GM19468 (cell line): Measurements from ENCODE around the gene ARMC5.
"Not testable (repeated sequence)": the region's sequence is repeated elsewhere in the genome, so short reads cannot be mapped to it uniquely, and the experiment has no call there.

ENCODE experiments used
- ATAC-seq: cut with Tn5 transposase; IDR thresholded peaks from one replicate; pipeline ENCODE4 v1.9.1; 2021; ENCODE audit warnings: mild to moderate bottlenecking, moderate library complexity, moderate number of reproducible peaks; ENCODE audit not compliant: unreplicated experiment; ENCODE audit errors: extremely low read depth

ARMC5 gene

DNA sequence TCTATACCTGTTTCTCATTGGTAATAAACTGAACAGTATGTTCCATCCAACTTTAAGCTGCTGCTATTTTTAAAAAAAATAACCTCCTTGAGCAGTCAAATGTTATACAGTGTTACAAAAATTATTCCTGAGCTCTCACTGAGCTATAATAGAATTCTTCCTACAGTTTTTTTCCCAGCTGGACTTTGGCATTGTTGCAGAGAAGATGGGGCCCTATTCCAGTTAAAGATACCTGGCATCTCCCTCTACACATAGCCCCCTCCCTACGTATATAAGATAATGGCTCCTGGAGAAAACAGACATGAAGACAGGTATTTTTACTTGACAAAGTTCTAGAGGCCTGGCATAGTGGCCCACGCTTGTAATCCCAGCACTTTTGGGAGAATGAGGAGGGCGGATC is 29.5 kb upstream of the ARMC5 start:
- no peak for ATAC-seq

DNA sequence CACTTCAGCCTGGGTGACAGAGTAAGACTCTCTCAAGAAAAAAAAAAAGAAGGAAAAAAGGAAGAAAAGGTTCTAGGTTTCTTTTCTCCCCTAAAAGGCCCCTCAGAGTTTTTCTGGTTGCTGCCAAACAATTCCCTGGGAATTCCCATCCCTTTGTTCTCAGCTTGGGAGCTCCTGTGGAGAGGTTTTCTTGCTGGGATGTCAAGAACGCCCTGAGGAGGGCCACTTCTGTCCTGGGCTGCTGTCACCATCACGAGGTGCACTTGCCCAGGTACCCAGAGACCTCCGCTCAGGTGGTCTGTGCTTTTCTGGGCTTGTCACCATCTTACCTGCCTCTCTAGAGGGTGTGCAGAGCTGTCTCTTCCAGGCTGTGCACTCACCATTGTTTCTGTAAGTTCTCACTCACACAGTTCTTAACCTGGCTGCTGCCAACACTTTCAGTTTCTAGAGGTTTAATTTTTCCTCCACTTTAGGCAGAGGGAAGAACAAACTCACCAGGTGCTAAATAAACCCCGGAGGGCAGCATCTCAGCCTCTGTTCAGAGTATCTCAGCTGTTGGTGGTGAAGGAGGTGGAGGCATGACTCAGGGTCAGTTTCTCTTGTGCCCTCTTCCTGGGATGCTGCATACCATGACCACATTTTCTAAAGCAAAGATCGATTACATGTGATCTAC is 28.8 kb upstream of the ARMC5 start:
- ATAC-seq: no peak

DNA sequence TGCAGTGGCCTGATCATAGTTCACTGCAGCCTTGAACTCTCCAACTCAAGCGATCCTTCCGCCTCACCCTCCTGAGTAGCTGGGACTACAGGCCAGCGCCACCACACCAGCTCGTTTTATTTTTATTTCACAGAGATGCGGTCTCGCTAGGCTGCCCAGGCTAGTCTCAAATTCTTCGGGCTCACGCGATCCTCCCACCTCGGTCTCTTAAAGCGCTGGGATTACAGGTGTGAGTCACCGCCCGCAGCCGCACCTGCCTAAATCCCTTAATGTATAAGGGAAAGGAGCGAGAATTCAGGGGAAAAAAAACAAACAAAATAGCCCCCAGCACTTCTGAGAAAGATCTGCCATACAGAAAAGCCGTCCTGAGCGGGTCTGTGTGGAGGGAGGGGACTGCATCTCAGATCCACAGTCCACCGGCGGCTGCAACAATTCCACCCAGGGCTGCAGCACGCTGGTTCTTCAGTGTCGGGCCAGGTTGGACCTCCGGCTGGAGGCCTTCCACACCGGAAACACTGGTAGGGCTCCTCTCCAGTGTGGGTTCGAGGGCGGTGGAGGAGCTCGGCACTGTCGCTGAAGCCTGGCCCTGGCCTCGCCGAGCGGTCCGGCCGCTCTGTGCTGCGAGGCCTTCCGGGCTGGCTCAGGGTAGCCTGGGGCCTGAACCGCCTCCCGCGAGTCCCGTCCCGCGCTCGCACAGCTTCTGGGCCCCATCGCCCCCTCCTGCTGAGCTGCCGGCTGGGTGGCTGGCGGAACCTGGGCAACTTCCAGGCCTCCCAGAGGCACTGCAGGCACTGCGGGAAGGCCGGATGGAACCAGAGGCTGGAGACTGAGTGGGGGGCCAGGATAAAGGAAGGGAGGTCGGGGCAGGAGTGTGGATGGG is 23.7 kb upstream of the ARMC5 start:
- no peak for ATAC-seq

DNA sequence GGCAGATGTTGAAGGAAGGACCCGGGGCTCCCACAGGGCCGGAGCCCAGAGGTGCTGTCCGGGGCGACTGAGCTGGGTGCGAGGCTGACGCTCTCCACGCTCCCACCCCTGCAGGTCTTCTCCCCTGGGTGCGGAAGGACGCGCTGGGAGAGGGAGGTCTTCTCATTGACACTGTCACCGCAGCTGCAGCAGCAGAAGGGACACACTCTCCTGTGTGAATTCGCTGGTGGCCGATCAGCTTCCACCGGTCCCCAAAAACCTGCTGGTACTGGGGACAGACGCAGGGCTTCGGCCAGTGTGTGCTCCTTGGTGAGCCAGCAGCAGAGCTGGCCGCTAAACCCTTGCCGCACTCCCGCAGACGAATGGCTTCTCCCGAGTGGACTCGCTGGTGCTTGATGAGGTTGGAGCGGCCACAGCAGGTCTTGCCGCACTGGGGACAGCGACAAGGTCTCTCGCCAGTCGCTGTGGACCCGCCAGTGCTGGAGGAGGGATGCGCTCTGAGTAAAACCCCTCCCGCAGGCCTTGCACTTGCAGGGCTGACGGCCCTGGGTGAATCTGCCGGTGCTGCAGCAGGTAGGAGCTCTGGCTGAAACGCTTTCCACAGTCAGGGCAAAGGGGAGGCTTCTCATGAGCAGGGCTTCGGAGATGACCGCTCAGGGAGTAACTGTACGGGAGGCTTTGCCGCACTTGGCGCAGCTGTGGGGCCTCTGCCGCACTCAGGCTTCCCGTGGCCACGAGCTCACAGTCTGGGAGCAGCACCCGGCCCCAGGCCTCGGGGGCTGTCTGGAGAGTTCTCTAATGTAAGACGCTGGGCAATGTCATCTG is 22.9 kb upstream of the ARMC5 start:
- no peak for ATAC-seq

DNA sequence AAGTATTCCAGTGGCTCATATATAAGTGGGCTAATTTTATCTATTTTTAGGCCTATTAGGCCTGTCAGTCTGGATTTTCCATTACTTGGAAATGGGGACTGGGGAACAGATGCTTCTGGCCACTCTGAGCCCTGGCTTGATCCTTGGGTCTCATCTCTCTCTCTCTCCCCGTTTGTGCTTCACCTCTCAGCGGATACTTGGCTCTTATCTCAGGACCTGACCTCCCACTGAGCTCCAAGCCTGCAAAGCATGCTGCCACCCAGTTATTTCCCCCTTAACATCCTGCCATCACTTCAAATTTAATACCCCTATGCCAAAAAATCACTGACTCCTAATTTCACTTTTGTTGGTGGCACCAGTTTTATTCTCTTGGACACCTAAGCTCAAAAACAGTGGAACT is 20.9 kb upstream of the ARMC5 start:
- no peak for ATAC-seq

DNA sequence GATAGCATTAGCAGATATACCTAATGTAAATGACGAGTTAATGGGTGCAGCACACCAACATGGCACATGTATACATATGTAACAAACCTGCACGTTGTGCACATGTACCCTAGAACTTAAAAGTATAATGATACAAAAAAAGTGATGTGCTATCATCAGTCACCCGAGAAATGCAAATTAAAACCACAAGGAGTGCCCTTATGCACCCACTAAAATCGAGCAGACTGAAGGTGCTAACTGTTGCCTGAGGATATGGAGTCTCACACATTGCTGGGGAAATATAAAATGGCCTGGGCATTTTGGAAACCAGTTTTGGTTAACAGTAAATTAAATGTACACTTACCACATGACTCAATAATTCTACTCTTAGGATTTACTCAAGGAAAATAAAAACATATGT is 20.3 kb upstream of the ARMC5 start:
- not testable (repeated sequence) for ATAC-seq

DNA sequence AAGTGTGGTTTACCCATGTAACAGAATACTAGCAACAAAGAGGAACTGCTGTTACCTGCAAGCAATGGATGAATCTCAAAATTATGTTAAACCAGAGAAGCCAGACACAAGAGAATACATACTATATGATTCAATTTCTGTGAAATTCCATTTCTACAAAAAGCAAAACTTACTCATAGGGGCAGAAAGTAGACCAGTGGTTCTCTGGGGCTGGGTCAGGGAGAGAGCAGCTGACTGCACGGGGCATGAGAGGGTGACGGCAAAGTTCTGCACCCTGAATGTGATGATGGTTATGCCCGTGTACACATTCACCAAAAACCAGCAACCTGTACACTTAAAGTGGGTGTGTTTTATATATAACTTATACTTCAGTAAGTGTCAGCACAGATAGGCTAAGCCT is 19.8 kb upstream of the ARMC5 start:
- no peak for ATAC-seq

DNA sequence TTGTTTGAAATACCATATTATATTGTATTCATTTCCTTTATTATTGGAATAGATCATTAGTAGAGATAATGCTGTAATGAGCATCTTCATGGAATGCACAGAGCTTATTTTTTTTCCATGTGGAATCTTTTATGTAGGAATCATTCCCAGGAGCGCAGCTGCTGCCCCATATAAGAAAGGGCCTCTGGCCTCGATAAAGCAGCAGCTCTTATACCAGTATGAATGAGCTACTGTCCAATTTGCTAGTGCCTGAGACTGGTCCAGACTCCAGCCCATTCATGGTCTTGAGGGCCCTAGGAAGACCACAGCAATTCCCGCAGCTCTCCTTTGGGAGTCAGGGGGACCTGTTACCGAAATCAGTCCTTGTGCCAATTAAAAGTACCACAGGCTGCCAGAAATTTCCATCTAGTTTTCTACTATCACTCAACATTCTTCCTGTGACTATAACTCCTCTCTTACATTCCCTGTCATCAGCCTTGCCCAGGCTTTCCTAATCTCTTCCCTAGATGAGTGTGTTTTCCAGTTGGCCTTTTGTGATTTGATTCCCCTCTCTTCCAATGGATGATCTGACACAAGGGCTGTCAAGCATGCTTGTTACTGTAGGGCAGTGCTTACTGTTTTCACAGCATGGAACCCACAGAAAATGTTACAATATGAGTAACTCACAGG is 18.7 kb upstream of the ARMC5 start:
- ATAC-seq: no peak

DNA sequence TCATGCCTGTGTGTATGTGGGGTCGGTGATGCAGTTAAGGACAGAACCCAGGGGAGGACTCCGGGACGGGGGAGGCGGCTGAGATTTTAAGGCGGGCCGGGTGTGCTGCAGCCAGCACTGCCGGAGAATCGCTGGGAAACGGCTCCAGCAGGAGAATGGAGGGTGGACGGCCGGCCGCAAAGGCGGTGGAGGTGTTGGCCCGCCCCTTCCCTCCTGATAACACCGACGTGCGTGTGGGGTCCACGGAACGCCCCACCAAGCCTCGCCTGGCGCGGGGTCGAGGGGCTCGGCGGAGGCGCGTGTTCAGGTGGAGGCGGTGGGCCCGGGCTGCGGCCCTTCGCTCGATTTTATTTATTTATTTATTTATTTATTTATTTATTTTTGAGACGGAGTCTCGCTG is 17.3 kb upstream of the ARMC5 start:
- ATAC-seq: no peak

DNA sequence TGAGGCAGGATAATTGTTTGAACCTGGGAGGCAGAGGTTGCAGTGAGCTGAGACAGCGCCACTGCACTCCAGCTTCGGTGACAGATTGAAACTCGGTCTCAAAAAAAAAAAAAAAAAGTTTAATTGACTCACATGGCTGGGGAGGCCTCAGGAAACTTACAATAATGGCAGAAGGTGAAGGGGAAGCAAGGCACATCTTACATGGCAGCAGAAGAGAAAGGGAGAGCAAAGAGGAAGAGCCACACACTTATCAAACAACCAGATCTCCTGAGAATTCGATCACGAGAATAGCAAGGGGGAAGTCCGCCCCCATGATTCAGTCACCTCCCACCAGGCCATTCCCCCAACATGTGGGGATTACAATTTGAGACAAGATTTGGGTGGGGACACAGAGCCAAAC is 13.4 kb upstream of the ARMC5 start:
- not testable (repeated sequence) for ATAC-seq

DNA sequence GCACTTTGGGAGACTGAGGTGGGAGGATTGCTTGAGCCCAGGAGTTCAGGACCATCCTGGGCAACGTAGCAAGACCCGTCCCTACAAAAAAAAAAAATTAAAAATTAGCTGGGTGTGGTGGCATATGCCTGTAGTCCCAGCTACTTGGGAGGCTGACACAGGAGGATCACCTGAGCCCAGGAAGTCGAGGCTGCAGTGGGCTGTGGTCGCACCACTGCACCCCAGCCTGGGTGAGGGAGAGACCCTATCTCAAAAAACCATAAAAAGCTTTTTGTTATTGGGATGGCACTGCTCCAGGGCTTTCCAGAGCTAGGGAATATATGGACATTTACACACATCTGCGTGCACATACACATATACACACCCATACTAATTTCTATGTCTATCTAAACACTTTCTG is 8.1 kb upstream of the ARMC5 start:
- ATAC-seq: no peak

DNA sequence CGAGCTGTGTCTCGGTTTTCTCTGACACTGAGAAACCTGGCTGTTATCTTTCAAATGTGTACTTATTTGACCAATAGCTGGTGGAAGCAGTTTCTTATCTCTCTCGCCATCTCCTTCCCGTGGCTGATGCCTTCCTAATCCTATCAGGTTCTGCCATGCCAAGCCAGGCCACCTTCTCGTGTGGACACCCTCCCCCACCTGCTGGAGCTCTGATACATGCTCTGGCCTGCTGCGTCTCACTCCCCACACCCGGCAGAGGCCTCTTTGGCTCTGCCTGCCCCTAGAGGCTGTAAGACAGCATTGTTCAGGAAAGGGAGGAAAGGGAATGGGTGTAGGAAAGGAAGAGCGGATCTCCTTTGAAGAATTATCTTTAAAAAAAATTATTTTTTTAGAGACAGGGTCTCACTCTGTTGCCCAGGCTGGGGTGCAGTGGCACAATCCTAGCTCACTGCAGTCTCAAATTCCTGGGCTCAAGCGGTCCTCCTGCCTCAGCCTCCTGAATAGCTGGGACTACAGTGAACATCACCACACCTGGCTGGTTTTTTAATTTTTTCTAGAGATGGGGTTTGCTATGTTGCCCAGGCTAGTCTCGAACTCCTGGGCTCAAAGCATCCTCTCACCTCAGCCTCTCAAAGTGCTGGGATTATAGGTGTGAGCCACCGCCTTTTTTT is 7.5 kb upstream of the ARMC5 start:
- no peak for ATAC-seq

DNA sequence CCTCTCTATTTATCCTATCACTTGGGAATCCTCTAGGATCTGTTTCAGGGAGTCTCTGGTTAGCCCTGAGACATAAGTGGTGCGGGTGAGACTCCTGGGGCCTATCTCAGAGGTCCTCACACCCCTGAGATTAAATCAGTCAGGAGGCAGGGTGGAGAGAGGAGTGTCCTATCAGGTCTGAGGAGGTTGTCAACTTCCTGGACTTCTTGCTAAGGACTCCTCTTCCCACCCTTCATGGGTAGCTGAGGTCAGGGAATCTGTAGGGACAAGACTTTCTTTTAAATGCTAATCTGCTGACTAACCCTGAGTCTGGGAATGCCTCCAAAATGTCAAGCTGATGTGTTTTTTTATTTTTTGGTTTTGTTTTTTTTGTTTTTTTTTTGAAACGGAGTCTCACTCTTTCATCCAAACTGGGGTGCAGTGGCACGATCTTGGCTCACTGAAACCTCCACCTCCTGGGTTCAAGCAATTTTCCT is 6.6 kb upstream of the ARMC5 start:
- no peak for ATAC-seq

DNA sequence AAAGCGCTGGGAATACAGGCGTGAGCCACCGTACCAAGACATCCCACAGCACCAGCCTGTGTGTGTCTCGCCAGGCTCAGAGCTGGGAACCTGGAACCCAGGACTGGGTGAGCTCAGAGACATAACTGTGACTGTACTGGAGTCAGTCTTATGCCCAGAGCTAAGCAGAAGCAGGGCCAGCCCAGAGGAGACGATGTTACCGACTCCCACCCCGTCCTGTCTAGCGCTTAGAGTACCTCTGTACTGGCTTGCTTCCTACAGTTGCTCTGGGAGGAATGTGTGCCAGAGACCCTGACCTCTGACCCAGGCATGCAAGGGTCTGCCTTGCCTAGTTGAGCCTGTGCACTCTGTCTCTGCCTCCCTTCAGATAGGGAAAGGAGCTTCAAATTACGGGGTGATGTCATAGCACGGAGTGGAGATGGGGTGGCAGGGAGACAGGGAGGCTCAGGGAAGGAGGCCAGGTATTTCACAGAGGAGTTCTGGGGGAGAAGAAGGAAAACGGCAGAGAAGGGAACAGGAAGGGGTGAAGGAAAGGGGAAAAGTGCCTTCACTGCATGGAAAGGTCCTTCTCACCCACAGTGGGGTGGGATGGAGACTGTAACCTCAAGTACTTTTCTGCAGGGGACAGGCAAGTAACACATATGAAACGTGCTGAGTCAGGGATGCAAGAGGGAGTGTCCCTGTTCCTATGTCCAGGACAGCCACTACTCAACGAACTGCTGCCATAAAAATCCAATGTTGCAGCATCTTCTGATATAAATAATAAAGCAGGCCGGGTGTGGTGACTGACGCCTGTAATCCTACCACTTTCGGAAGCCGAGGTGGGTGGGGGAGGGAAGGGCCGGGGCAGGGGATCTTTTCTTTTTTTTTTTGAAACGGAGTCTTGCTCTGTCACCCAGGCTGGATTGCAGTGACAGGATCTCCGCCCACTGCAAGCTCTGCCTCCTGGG is 5.8 kb upstream of the ARMC5 start:
- no peak for ATAC-seq

DNA sequence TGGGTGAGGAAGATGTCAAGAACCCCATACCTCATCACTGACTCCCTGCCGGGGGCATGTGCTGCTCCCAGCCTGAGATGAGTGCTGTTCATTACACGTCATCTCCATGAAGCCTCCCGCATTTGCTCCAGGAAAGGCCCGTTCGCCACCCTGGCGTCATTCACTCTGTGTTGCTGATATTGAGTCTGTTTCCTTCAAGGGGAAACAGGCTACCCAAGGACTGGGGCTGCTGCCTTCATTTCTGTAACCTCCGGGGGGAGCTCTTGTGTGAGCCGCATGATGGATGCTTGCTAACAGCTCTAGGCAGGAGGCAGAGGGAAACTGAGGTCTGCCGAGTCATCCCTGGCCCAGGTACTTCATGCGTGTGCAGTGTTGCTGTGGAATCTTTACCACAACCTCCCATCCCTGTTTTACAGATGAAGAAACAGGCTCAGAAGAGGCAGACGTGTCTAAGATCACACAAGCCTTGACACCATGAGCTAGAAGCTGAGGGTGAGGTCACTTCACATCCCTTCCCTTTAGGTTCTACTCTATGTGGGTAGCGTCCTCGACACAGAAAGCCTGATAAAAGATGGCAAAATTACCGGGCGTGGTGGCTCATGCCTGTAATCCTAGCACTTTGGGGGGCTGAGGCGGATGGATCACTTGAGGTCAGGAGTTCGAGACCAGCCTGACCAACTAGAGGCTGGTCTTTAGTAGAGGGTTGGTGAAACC is 3.5 kb upstream of the ARMC5 start:
- ATAC-seq: no peak

DNA sequence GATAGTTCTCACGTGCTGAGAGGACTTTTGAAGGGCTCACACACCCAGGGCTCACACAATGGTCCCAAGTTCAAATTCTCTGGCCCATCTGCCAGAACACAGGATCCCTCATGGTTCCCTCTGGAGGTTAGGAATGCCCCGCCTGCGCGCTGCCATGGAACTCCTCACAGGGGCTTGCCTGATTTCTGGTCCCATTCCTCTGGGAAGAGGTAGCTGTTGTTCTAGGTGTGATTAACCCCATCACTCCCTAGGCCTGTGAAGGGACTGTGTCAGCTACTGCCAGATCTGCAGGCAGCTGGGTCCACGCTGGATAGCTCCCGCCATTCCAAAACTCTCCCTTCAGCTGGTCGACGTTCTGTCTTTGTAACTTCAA is 2.3 kb upstream of the ARMC5 start:
- ATAC-seq: no peak

DNA sequence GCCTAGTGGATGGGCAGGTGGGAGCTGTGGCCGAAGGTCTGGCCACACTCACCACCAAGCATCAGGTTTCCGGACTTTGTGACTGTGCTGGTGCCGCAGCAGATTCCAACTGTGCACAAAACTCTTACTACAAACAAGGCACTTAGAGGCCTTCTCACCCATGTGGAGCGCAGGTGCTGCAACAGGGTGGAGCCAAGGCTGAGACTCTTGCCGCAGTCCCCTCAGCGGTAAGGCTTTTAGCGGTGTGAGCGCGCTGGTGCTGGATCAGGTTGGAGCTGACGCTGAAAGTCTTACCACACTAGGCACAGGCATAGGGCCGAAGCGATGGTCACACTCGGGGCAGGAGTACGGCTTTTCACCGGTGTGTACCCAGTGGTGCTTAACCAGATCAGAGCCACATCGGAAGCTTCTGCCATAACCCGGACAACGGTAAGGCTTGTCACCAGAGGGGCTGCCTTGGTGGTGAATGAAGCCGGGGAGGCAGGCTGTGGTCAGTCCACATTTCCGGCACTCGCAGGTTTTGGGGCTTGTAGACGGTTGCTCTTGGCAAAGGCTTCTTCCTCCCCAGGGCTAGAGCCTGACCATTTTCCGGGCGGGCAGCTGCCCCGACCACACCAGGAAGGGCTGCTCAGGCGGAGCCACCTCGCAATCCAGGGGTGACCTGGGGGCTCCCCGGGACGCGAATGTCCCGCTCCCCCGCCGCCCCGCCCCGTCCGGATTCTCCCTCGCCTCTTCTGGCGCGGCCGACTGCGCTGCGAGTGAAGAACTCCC is 1.0 kb upstream of the ARMC5 start:
- no peak for ATAC-seq
